PC-3 (cell line): Measurements from ENCODE around the gene APLP1.

Source experiments
- CTCF ChIP-seq: fragments of 300-600 bp; sonication (generic); conservative IDR thresholded peaks from 2 replicates; pipeline ENCODE4 v1.5.1; 2017; ENCODE audit warnings: antibody characterized with exemption, low read depth, mild to moderate bottlenecking, low read length
- EZH2 ChIP-seq: fragments of 300-600 bp; sonication (generic); IDR thresholded peaks from one replicate; pipeline ENCODE4 v1.6.1; 2017; ENCODE audit warnings: antibody characterized with exemption, mild to moderate bottlenecking, low read length; ENCODE audit not compliant: unreplicated experiment
- EZH2phosphoT487 ChIP-seq: fragments of 300-600 bp; sonication (generic); IDR thresholded peaks from 2 replicates; pipeline ENCODE4 v1.6.1; 2018; ENCODE audit warnings: mild to moderate bottlenecking, antibody characterized with exemption, low read length, borderline replicate concordance

- no peak for TF ChIP-seq EZH2phosphoT487
- no peak for TF ChIP-seq CTCF
- TF ChIP-seq EZH2 = no peak
Measured at GRCh38 chr19:35915443-35915842, 47.1 kb downstream of the APLP1 start.
